Stimulated activated CD8-positive, alpha-beta memory T cell treated with anti-CD3 and anti-CD28 coated beads, Interleukin-4, amount 100 ng/mL, for 24 hours (primary cell): ENCODE results near the gene POC1A.
"Not testable (repeated sequence)": the region's sequence is repeated elsewhere in the genome, so short reads cannot be mapped to it uniquely, and the experiment has no call there.

Experiments used
- DNase-seq: peaks from one replicate; pipeline ENCODE4 v3.0.0-alpha.2; 2020; ENCODE audit warnings: low read depth

Gene POC1A

GRCh38 chr3:52183786-52184445 lies 29.7 kb upstream of the POC1A start:
- no peak for DNase-seq

- no peak for DNase-seq
Observed at GRCh38 chr3:52182691-52183090, 28.5 kb upstream of the POC1A start.

DNA sequence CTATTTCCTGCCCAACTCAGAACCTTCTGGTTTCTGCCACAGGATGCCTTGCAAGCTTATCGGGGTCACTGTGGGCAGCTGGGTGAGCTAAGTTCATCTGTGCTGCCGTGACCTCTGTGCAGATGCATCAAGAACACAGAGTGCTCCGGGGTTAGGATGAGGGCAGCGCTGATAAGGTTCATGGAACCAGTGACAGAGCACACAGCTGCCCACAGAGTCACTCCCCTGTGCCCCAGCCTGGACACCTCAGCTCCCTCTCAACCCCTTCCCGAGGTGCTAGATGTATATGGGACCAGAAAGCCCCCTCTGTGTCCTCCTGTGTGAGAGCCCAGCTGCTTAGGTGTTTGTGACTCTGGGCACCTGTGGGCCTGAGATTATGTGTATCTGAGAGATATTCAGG lies 28.0 kb upstream of the POC1A start:
- no peak for DNase-seq

- DNase-seq: no peak
Observed at GRCh38 chr3:52181543-52181942, 27.3 kb upstream of the POC1A start.

DNA sequence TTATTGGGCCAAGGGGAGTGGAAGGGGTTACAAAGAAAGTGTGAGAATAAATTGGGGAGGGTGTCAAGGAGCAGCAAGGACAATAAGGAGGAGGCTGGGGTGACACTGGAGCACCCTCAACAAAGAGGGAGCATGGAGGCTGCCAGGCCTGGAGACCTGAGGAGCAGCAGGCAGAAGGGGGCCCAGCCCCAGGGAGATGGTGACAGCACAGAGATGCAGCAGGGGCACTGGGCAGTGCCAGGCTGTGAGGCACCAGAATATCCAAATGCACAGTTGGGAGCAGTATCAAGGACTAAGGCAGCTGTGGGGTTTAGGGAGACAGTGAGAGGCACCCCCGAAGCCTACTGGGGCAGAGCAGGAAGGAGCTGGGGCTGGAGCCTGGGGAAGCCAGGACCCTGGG lies 24.3 kb upstream of the POC1A start:
- DNase-seq: no peak

DNA sequence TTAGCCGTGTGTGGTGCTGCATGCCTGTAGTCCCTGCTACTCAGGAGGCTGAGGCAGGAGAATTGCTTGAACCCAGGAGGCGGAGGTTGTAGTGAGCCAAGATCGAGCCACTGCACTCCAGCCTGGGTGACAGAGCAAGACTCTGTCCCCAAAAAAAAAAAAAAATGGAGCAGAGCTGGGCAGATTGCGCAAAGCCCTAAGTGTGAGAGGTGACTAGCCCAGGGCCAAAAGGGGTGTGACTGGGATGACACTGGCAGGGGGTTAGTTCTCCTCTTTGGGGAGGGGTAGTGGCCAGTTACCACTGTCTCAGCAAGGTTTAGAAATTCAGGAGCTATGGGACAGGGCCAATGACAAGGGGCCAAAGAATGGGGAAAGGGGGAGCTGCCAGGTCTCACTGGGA lies 23.9 kb upstream of the POC1A start:
- not testable (repeated sequence) for DNase-seq

DNA sequence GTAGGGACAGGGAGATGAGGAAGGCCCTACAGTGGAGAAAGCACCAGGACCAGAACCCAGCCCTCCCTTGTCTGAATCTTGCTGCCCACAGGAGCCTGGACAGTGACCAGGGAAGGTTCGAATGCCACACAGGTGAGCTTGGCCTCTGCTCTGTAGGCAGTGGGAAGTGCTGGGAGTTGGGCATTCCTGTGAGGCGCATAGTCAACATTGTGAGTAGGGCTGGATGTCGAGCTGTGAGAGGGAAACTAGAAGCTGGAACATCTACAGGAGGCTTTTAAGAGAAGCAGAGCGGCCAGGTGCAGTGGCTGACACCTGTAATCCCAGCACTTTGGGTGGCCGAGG lies 23.4 kb upstream of the POC1A start:
- no peak for DNase-seq

- no peak for DNase-seq
Observed at GRCh38 chr3:52176951-52177700, 22.9 kb upstream of the POC1A start.

DNA sequence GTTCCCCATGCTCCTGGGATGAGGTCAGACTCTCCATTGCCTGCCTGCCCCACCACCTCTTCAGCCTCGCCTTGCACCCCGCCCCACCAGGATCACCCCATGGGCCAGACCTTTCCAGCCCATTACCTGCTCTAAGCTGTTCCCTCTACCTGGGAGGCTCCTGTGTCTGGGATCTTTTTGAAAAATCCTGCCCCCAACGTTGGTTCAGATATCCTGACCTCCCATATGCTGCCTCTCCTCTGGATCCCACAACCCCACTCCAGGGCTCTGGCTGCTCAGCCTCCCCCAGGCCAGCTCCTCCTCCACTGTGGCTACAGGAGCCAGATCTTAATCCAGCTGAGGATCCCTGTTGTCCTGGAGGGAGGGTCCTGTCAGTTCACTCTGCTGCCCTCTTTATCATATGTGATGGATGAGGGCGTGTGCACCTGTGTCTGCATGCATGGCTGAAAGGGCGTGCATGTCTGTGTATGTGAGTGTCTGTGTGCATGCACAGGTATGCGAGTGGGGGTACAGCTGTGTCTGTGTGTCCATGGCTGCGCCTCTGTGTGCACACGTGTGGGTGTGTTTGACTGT lies 22.0 kb upstream of the POC1A start:
- no peak for DNase-seq

- no peak for DNase-seq
Observed at GRCh38 chr3:52175416-52176179, 21.4 kb upstream of the POC1A start.

DNA sequence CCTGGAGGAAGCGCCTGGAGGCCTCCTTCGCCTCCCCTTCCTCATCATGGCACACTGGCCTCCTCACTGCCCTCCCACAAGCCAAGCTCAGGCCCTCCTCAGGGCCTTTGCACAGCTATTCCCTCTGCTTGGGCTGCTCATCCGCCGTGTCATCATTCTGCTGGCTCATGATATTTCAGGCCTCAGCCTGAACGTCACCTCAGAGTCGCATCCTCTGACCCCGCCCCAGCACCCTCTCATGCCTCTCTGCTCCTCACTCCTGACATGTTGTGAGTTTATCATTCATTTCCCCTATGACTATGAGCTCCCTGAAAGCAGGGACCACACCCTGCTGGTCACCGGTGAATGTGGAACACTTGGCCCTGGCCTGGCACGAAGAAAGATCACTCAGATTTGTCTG lies 20.7 kb upstream of the POC1A start:
- DNase-seq: no peak

- DNase-seq: no peak
Observed at GRCh38 chr3:52173101-52173500, 18.9 kb upstream of the POC1A start.

GRCh38 chr3:52172262-52172757 lies 18.1 kb upstream of the POC1A start:
- DNase-seq: no peak

- DNase-seq: no peak
Observed at GRCh38 chr3:52171514-52172261, 17.5 kb upstream of the POC1A start.

DNA sequence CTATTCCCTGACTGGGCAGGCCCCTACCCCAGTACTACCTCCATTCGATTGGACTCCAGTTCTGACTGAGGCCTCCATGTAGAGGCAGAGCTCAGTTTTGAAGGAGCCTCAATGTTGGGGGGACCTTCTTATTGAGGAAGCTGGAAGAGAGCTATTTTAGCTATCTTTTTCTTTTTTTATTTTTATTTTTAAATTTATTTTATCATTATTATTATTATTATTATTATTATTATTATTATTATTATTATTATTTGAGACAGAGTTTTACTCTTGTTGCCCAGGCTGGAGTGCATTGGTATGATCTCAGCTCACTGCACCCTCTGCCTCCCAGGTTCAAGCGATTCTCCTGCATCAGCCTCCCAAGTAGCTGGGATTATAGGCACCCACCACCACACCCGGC lies 16.0 kb upstream of the POC1A start:
- not testable (repeated sequence) for DNase-seq

- DNase-seq: no peak
Observed at GRCh38 chr3:52167240-52167639, 13.0 kb upstream of the POC1A start.

GRCh38 chr3:52162250-52162872 lies 8.1 kb upstream of the POC1A start:
- DNase-seq: no peak

DNA sequence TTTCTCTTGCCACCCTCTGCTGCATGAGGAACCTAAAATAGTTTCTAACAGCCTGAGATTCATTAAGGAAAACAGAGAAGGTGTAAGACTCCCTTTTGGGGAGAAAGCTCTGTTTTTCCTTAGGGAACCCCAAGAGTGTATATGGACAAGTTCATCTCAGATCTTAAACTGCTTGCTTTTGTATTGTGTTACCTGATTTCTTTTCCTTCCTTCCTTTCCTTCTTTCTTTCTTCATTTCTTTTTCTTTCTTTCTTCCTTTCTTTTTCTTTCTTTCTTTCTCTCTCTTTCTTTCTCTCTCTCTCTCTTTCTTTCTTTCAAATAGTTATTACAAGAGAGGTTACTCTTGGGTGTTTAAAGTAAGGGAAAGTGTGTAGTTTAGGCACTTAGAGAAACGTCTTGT lies 5.3 kb upstream of the POC1A start:
- no peak for DNase-seq

DNA sequence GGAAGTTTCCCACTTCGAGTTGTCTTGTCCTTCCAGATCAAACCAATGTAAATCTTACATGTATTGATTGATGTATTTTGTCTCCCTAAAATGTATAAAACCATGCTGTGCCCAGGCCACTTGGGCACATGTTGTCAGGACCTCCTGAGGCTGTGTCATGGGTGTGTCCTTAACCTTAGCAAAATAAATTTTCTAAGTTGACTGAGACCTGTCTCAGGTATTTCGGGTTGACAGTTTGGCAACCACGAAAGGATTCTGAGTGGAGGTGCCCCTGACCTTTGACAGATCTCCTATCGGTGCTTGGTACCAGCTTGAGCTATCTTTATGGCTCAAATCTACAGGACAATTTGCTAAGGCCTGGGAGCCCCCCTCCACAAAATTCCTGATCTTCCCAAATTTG lies 1.7 kb upstream of the POC1A start:
- no peak for DNase-seq

DNA sequence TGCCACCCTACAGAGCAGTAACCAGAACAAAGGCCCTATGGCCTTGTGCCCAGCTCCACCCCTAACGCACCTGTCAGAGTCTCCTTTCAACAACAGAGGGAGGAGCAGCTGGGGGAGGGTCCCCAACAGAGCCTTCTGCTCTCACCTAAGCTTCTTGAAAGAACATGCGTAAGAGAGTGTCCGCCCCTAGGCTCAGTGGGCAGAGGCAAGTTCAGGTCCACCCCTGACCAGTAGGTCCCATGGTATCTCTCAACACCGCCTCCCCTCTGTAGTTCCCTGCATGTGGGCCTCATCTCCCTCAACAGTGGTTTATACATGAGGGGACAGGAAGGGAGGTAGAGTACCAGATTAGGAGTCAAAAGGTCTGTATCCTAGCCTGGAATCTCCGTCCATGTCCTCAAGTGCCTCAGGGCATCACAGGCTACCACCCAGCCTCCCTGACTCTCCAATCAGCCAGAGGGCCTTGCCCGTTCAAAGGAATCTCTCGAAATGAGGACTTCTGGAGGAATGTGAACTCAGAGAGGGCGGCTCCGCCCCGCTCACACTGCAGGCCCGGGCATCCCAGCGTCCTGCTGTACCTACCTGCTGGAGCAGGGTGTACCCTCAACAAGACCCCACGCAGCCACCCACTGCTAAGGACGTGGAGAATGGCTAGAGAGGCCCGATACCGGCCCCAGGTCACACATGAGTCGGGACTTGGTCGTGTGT lies 680 bp downstream of the POC1A start:
- no peak for DNase-seq

- not testable (repeated sequence) for DNase-seq
Observed at GRCh38 chr3:52151991-52152390, 2.2 kb downstream of the POC1A start.
